Measurements from ENCODE around the gene NOC4L.

Gene NOC4L

GRCh38 chr12:132158677-132159554 is 14.7 kb downstream of the NOC4L start:
- DNase-seq: no peak

DNA sequence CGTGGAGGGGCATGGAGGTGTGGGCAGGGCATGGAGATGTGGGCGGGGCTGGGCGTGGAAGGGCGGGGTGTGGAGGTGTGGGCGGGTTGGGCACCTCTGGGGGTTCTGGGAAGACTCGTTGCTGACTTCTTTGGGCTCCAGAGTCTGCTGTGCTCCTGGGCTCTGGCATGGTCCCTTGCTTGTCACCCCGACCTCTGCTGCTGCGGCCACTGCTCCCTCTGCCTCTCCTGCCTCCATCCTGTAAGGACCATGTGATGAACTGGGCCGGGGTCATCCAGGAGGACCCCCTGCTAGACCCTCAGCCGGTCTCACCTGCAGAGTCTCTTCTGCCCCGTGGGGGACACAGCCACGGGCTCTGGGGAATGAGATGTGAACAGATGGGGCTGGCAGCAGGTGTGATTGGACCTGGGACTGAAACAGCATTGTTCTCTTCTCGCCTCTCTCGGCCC is 15.3 kb downstream of the NOC4L start:
- no peak for DNase-seq

- no peak for DNase-seq
These were observed 15.8 kb downstream of the NOC4L start for GRCh38 chr12:132160016-132160415.

- no peak for DNase-seq
These were observed 16.4 kb downstream of the NOC4L start for GRCh38 chr12:132160601-132161035.

DNA sequence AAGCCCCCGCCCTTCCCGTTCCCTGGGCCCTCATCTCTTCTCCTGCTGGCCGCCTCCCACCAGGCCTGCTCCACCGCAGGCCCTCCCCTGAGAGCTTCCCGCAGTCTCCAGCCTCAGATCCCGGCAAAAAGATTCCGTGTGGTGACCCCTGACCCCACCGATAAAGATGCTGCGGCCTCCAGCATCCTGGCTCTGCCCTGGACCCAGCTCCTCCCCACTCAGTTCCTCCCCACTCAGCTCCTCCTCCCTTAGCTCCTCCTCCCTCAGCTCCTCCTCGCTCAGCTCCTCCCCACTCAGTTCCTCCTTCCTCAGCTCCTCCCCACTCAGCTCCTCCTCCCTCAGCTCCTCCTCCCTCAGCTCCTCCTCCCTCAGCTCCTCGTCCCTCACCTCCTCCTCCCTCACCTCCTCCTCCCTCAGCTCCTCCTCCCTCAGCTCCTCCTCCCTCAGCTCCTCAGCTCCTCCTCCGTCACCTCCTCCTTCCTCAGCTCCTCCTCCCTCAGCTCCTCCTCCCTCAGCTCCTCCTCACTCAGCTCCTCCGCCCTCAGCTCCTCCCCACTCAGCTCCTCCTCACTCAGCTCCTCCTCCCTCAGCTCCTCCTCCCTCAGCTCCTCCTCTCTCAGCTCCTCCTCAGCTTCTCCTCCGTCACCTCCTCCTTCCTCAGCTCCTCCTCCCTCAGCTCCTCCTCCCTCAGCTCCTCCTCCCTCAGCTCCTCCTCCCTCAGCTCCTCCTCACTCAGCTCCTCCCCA is 17.0 kb downstream of the NOC4L start:
- no peak for DNase-seq

DNA sequence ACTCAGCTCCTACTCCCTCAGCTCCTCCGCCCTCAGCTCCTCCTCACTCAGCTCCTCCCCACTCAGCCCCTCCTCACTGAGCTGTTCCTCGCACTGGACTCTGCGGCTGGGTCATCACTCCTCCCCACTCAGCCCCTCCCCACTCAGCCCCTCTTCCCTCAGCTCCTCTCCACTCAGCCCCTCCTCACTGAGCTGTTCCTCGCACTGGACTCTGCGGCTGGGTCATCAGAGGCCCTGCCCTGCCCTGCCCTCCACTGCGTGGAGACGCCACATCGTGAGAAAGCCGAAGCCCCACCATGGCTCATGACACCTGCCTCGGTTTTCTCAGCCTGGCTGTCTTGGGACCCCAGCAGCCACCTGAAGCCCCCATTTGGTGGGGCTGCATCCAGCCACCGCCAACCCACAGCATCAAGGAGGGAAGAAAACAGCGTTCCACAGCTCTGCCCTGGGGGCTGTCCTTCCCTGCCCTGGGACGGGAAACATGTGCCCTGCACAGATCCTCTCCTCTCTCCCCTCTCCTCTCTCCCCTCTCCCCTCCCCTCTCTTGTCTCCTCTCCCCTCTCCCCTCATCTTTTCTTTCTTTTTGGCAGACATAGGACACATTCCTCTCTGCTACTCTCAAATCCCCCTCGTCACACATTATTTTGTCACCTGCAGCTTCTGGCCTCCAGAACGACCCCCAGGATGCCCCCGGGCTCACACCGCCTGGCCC is 17.7 kb downstream of the NOC4L start:
- no peak for DNase-seq

- DNase-seq: peak; percentile 61
These were observed 18.3 kb downstream of the NOC4L start for GRCh38 chr12:132162508-132163031.

DNA sequence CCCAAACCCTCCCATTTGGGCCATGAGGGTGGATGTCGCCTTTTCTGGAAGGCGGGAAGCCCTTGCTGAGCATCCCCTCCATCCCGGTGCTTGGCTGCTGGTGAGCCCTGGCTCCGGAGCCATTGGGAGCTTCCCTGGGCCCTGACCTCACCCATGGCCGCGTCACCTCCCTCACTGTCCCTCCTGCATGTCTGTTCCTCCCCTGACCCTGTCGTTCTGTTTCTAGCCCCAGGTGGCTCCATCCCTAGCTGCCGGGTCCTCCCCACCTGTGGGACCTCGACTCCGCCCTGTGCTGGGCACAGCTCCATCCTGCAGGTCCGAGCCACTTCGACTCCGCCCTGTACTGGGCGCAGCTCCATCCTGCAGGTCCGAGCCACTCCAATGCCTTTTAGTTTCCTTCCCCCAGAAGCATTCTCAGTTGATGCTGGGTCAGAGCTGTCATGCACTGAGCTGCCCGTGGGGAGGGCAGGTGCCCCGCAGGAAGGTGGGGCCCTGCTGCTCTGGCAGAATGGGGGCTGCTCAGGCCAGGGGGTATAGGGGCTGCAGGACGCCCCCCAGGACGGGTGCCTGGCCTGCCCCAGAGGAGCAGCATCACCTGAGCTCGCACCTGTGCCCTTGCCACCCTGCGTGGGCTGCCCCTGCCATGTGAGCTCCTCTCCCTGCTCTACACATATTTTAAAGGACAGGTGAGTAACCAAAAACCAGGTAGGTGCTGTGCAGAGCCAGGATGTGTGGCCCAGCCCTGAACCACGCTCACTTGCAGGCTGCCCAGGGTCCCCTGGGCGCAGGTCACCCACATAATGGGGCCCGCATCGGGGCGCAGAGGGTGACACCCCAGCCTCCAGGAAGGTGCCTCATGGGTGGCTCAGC is 19.0 kb downstream of the NOC4L start:
- DNase-seq: no peak

DNA sequence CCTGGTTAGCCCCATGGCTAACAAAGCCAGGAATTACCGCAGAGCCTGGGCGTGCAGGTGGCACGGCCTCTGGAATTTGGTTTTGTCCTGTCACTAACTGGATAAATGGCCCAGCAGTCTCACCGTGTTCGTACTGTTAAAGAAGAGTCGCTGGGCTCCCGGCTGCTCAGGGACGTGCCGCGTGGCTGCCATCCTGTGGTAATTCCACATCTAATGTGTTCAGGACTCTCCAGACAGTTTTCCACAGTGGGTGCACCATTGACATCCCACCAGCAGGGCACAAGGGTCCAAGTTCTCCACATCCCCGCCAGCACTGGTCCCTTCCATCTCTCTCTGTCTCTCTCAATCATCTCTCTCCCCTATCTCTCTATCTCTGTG is 19.6 kb downstream of the NOC4L start:
- no peak for DNase-seq

DNA sequence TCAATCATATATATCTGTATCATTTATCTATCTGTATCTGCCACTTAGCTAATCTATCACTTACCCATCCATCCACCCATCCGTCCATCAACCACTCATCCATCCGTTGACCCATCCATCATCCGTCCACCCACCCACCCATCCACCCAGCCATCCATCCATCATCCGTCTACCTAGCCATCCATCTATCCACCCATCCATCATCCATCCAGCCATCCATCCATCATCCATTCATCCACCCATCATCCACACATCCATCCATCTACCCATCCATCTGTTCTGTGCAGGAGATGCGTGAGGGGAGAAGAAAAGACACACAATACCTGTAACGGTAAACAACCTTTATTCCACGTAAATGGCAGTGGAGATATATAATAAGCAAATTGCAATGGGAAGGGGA is 20.2 kb downstream of the NOC4L start:
- no peak for DNase-seq

DNA sequence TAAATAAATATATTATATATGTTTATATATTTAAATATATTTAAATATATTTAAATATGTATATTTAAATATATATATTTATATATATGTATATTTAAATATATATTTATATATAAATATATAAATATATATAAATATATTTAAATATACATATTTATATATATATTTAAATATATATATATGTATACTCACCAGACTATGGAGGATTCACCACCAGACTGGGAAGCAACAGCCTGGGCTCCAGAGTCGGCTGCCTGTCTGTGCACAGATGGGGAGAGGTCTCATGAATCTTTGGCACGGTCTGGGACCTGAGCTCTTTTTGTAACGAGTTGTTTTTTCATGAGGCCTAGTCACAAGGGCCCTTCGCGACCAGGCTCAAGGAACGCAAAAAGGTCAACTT is 21.3 kb downstream of the NOC4L start:
- DNase-seq: no peak

- no peak for DNase-seq
These were observed 21.8 kb downstream of the NOC4L start for GRCh38 chr12:132166093-132166492.

DNA sequence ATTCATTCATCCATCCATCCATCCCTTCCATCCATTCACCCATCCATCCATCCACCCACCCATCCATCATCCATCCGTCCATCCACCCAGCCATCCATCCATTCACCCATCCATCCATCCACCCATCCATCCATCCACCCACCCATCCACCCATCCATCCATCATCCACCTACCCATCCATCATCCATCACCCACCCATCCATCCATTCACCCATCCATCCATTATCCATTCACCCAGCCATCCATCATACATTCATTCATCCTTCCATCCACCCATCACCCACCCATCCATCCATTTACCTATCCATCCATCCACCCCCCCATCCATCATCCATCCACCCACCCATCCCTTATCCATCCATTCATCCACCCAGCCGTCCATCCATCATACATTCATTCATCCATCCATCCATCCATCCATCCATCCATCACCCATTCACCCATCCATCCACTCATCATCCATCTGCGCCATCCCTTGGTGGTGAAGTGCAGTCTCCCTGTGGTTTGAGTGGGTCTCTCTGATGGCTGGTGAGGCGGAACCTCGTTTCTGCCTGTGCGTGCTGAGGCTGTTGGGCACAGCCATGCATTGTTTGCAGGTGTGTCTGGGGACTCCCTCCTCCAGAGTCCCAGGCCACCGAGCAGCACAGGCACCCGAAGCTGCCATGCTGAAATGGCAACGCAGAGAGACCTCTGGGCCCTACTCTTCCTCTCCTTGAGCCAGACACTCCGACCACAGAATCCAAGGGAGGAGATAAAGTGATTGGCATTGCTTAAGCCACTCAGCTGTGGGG is 22.7 kb downstream of the NOC4L start:
- DNase-seq: no peak

DNA sequence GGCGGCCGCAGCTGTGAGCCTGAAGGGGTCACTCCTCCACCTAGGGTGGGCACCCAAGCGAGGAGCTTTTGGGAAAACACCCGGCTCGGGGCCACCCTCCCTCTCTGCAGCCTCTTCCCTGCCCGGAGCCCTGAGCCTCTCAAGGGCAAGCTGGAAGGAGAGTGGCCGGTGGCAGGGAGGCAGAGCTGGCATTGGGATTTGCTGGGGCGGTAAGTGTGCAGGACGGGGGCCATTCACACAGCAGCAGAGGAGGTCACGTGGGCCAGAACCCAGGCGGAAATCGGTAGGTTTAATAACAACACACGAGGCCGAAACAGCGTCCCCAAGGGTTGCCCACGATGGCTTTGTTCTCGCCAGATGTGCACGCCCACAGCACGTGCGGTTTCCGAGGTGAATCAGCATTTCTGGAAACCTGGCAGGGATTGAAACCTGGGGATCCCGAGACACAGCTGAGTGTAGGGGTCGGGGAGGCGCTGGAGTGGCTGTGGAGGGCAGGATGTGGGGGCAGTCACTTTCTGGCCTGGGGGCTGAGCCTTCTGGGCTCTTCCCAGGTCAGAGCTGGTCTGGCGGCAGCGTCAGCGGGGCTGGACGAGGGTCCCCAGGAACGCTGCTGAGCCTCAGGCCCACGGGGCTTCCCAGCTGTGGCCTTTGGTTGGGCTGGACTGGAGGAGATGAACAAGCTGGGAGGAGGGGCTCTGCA is 23.5 kb downstream of the NOC4L start:
- DNase-seq: no peak

GRCh38 chr12:132168311-132169031 is 24.2 kb downstream of the NOC4L start:
- DNase-seq: no peak

DNA sequence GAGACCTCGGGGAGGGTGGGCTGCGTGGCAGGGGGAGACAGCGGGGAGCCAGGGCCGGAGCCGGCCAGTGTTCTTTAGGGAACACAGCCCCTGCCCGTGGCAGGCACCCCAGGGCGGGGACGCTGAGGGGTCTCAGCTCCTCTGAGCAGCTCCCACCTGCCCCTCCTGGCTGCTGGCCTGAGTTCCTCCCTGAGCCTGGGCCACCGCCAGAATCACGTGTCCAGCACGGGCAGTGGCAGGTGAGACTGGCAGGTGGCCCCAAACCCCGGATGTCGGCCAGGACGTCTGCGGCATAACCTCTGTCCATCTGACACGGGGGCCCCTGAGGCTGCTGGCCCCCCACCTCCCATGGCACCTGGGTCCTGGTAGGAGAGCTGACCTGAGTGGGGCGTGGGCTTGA is 25.1 kb downstream of the NOC4L start:
- DNase-seq: no peak

- peak; percentile 76 for DNase-seq
These were observed 25.9 kb downstream of the NOC4L start for GRCh38 chr12:132170094-132170636.

- DNase-seq: no peak
These were observed 26.5 kb downstream of the NOC4L start for GRCh38 chr12:132170637-132171292.
